ENCODE measurements around the gene SLC2A1.

Gene SLC2A1

GRCh38 chr1:42943166-42943565 is 15.5 kb downstream of the SLC2A1 start:
- no peak overlapping the region for H3K4me3 ChIP-seq (replicated peaks in 1 of 2; ENCODE audit: low read depth in 2 of 2, low read length in 2 of 2)
- TF ChIP-seq, protein P1, sequence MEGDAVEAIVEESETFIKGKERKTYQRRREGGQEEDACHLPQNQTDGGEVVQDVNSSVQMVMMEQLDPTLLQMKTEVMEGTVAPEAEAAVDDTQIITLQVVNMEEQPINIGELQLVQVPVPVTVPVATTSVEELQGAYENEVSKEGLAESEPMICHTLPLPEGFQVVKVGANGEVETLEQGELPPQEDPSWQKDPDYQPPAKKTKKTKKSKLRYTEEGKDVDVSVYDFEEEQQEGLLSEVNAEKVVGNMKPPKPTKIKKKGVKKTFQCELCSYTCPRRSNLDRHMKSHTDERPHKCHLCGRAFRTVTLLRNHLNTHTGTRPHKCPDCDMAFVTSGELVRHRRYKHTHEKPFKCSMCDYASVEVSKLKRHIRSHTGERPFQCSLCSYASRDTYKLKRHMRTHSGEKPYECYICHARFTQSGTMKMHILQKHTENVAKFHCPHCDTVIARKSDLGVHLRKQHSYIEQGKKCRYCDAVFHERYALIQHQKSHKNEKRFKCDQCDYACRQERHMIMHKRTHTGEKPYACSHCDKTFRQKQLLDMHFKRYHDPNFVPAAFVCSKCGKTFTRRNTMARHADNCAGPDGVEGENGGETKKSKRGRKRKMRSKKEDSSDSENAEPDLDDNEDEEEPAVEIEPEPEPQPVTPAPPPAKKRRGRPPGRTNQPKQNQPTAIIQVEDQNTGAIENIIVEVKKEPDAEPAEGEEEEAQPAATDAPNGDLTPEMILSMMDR (IDR thresholded peaks at IDR 0.05; ENCODE audit: low read depth, low read length): no peak
- peak in 1 of 2 donors; percentile 61 for DNase-seq (ENCODE audit: low read depth in 2 of 2)

DNA sequence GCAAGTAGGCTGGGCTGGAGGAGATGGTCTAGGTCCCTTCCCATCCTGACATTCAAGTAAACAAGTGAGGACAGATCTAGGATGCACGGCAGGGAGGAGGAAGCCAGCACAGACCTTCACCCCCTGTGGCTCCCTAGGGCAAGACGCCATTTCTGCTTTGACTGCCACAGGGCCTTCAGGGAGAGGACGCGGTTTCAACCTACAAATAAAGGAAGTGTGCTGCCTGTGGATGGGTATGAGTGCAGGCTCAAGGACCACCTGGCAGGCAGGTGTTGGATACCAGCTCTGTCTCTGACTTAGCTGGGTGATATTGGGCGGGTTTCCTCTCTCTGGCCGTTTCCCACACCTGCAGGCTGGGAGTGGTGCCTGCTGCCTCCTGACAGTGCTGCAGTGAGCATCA is 16.2 kb downstream of the SLC2A1 start:
- no peak for DNase-seq (ENCODE audit: low read depth in 2 of 2)
- H3K4me3 ChIP-seq (replicated peaks in 1 of 2; ENCODE audit: low read depth in 2 of 2, low read length in 2 of 2): no peak overlapping the region

GRCh38 chr1:42941640-42942330 is 16.9 kb downstream of the SLC2A1 start:
- DNase-seq (ENCODE audit: low read depth in 2 of 2): peak; percentile 90 to 92
- no peak overlapping the region for H3K4me3 ChIP-seq (replicated peaks in 1 of 2; ENCODE audit: low read depth in 2 of 2, low read length in 2 of 2)
- TF ChIP-seq, protein P1 (IDR thresholded peaks at IDR 0.05; ENCODE audit: low read depth, low read length): no peak

More for the DNA sequence above, 16.2 kb downstream of the SLC2A1 start:
- TF ChIP-seq, protein P1 (IDR thresholded peaks at IDR 0.05; ENCODE audit: low read depth, low read length): no peak

- TF ChIP-seq, protein P1 (IDR thresholded peaks at IDR 0.05; ENCODE audit: low read depth, low read length): no peak
- DNase-seq (ENCODE audit: low read depth in 2 of 2): peak; percentile 96 to 100
- no peak overlapping the region for H3K4me3 ChIP-seq (replicated peaks in 1 of 2; ENCODE audit: low read depth in 2 of 2, low read length in 2 of 2)
Observed at GRCh38 chr1:42940851-42941639, 17.6 kb downstream of the SLC2A1 start.

DNA sequence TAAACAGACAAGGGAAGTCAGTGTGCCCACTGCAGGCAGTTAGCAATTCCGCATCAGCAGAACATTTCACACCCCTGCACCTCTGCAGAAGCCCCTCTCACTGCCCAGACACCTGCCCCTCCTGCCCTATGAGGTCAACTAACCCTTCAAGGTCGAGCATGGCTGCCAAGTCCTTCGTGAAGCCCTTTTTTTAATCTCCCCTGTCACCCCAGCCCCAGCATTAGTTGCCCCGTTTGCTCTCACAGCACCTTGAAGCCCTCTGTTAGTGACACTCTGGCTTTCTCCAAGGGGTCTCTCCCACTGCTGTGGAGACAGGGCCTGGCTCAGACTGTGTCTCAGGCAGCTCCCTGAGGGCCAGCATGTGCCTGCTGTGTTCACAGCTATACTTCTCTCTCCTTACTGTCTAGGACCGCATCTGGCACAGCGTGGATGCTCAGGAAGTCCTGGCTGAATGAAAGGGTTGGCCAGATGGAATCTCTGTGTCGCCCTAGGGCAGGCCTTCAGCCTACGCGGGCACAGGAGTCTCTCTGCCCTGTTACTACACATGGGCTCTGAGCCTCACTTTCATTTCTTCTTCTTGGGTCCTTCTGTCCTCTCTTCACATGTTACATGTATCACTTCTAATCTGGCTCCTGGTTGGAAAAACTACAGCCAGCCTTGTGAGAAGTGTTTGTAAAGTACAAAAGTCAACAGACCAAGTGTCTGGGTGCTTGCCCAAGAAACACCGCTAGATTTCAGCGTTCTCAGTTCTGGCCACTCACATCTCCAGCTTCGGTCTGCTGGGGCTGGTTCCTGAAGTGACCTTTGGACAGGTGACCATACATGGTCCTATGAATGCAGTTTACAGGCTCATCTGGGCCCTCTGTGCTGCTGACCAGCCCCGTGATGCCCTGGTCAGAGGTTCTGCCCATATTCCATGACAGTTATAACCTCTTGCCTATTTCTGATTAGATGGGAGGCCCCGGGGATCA is 19.7 kb downstream of the SLC2A1 start:
- TF ChIP-seq, protein P1 (IDR thresholded peaks at IDR 0.05; ENCODE audit: low read depth, low read length): no peak
- no peak for DNase-seq (ENCODE audit: low read depth in 2 of 2)

More for the DNA sequence above, 19.7 kb downstream of the SLC2A1 start:
- H3K4me3 ChIP-seq (replicated peaks in 1 of 2; ENCODE audit: low read depth in 2 of 2, low read length in 2 of 2): no peak overlapping the region

Measured in cardiac fibroblast (primary cell).